Thoracic aorta (tissue), 2 donors: ENCODE measurements around the gene RBMS1. TPM values are rescaled to one million over a fixed set of nuclear protein-coding genes. Genes with fewer than 3 reads are reported as not detected.

ENCODE experiments used
- ATAC-seq: fragments of 150-250 bp; one replicate; pipeline ENCODE4 v1.8.0; 2017; ENCODE audit warnings: low read depth; ENCODE audit not compliant: insufficient number of reproducible peaks, low FRiP score
- DNase-seq: peaks from one replicate; pipeline ENCODE4 v3.0.0-alpha.2; 2020; ENCODE audit warnings: low spot score
- H3K27ac ChIP-seq, 2 donors: fragments of 200-600 bp; sonication (generic); 1 replicate in 1 of 2; 2 replicates in 1 of 2; pipeline ENCODE4 v1.5.1; 2016; ENCODE audit warnings: mild to moderate bottlenecking in 2 of 2, moderate library complexity in 2 of 2
- H3K27me3 ChIP-seq: fragments of 200-600 bp; sonication (generic); replicated peaks from 2 replicates; pipeline ENCODE4 v1.6.0; 2016; ENCODE audit warnings: mild to moderate bottlenecking; ENCODE audit not compliant: insufficient read depth
- H3K36me3 ChIP-seq: fragments of 200-600 bp; sonication (generic); one replicate; pipeline ENCODE4 v1.5.1; 2016
- H3K4me1 ChIP-seq, 2 donors: fragments of 200-600 bp; sonication (generic); 1 replicate in 1 of 2; 2 replicates in 1 of 2; pipeline versions ENCODE4 v1.5.1 to v1.6.0; 2016; ENCODE audit warnings: low read depth in 2 of 2, mild to moderate bottlenecking in 1 of 2; ENCODE audit not compliant: control insufficient read depth in 1 of 2
- H3K4me3 ChIP-seq: fragments of 200-600 bp; sonication (generic); 2 replicates; pipeline ENCODE4 v1.5.1; 2016; ENCODE audit warnings: mild to moderate bottlenecking
- H3K9me3 ChIP-seq: fragments of 200-600 bp; sonication (generic); 2 replicates; pipeline ENCODE4 v1.5.1; 2016
- CTCF ChIP-seq: fragments of 200-600 bp; sonication (generic); IDR thresholded peaks from one replicate; pipeline ENCODE4 v1.5.1; 2019; ENCODE audit warnings: antibody characterized with exemption
- total RNA-seq, 2 donors: library from RNA; depleted of rRNA; stranded (reverse); fragments of >200 nt; gene quantifications; one replicate each; pipeline versions ENCODE4 v1.1.0 to v1.2.3, GENCODE V29; 2016

Gene RBMS1
- total RNA-seq, 2 donors from 2014 or later: 98.7 to 179 TPM

GRCh38 chr2:160334028-160334741 lies 159.4 kb downstream of the RBMS1 start:
- H3K27ac ChIP-seq: no peak overlapping the region
- no peaks in the 10 kb centered on the region for H3K36me3 ChIP-seq

GRCh38 chr2:160333324-160334027 lies 160.1 kb downstream of the RBMS1 start:
- peaks cover 18 to 86% of the 10 kb centered on the region in 2 donors for H3K4me1 ChIP-seq
- no peaks in the 10 kb centered on the region for H3K36me3 ChIP-seq
- no peaks in the 10 kb centered on the region for H3K9me3 ChIP-seq
- H3K27me3 ChIP-seq: no peaks in the 10 kb centered on the region
- no peak for TF ChIP-seq CTCF
- no peak for ATAC-seq
- DNase-seq: no peak
- no peak overlapping the region for H3K4me3 ChIP-seq
- no peak overlapping the region for H3K27ac ChIP-seq

More at GRCh38 chr2:160334028-160334741, 159.4 kb downstream of the RBMS1 start:
- no peaks in the 10 kb centered on the region for H3K9me3 ChIP-seq
- H3K4me1 ChIP-seq: peaks cover 24 to 85% of the 10 kb centered on the region in 2 donors
- no peak for TF ChIP-seq CTCF
- DNase-seq (no peak), ATAC-seq (no peak)
- no peaks in the 10 kb centered on the region for H3K27me3 ChIP-seq
- H3K4me3 ChIP-seq: no peak overlapping the region

- Histone ChIP-seq H3K4me1 (peaks cover 18 to 82% of the 10 kb centered on the region in 2 donors), H3K27ac (no peak overlapping the region), H3K4me3 (no peak overlapping the region), H3K9me3 (no peaks in the 10 kb centered on the region), H3K27me3 (no peaks in the 10 kb centered on the region), H3K36me3 (no peaks in the 10 kb centered on the region)
- DNase-seq: no peak
- no peak for ATAC-seq
- TF ChIP-seq CTCF: no peak
These were observed 161.3 kb downstream of the RBMS1 start for GRCh38 chr2:160332318-160332717.

- Histone ChIP-seq H3K4me3 (no peak overlapping the region), H3K27ac (no peak overlapping the region), H3K4me1 (peaks cover 17 to 83% of the 10 kb centered on the region in 2 donors), H3K36me3 (no peaks in the 10 kb centered on the region), H3K9me3 (no peaks in the 10 kb centered on the region), H3K27me3 (no peaks in the 10 kb centered on the region)
- ATAC-seq: no peak
- TF ChIP-seq CTCF: no peak
- no peak for DNase-seq
These were observed 162.2 kb downstream of the RBMS1 start for GRCh38 chr2:160331258-160332025.
